ENCODE measurements around the gene VSIG1. TPM values are rescaled to one million over a fixed set of nuclear protein-coding genes. Genes with fewer than 3 reads are reported as not detected.

VSIG1 gene
- total and polyA plus RNA-seq, 4 experiments from 2014 or later: 6.3 to 46.2 (median 31.0) TPM

DNA sequence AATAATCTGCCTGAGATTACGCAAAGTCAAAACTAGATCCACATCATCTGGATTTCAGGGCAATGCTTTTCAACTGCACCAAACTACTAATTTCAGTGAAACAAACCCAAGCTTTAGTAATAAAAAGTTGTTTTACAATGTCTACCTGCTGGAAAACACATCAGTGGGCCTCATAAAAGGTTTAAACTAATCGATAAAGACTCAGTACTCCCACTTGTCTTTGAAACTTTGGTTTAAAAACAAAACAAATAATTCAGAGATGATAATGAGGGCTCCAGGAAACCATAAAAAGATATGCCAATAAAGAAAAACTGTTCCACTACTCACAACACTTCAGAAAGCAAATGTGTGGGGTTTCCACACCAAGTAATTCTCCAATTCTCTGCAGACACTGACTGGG lies 36.2 kb downstream of the VSIG1 start:
- ChIA-PET POLR2A (ENCODE audit: partially characterized antibody) (no interaction called here), CTCF (ENCODE audit: partially characterized antibody) (no interaction called here)
- Histone ChIP-seq H3K27me3 (ENCODE audit: insufficient read depth, low read length) (no peaks in the 10 kb centered on the region), H3K36me3 (ENCODE audit: insufficient read depth, low read length) (peaks cover 8% of the 10 kb centered on the region), H3K27ac (ENCODE audit: low read depth, low read length) (no peak overlapping the region), H3K4me3 (ENCODE audit: low read length in 2 of 2) (no peak overlapping the region), H3K9me3 (ENCODE audit: control insufficient read depth in 1 of 2, low read length in 2 of 2) (no peaks in the 10 kb centered on the region), H3K4me1 (ENCODE audit: insufficient read depth, low read length) (no peaks in the 10 kb centered on the region)
- Mint-ChIP-seq H3K27ac (no peak overlapping the region), H3K4me3 (no peak overlapping the region), H3K27me3 (no peaks in the 10 kb centered on the region), H3K36me3 (peaks cover 10 to 29% of the 10 kb centered on the region in 2 donors), H3K9me3 (no peaks in the 10 kb centered on the region), H3K4me1 (no peaks in the 10 kb centered on the region)
- DNase-seq: no peak
- intact Hi-C loops (cut with micrococcal nuclease): no loop called here

DNA sequence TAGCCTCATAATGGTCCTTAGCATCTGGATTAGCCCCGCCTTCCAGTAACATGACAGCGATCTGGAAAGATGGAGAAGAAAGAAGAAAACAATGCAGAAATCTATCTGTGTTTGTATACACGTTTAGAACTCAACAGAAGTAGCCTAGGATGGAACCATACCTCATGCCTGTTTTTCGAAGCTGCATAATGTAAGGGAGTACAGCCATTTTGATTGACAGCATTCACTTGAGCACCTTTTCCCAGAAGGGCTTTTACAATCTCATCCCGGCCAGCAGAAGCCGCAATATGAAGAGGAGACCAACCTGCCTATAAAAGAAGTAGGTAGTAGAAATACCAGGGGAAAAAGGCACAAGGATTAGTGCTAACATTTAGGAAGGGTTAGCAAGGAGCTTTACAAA lies 42.9 kb downstream of the VSIG1 start:
- Mint-ChIP-seq H3K4me1 (peaks cover 3 to 17% (median 7%) of the 10 kb centered on the region in 4 donors), H3K36me3 (peaks cover 4 to 13% of the 10 kb centered on the region in 2 donors), H3K27ac (no peak overlapping the region), H3K4me3 (no peak overlapping the region), H3K9me3 (no peaks in the 10 kb centered on the region), H3K27me3 (no peaks in the 10 kb centered on the region)
- DNase-seq: no peak
- Histone ChIP-seq H3K27ac (ENCODE audit: low read depth, low read length) (no peak overlapping the region), H3K27me3 (ENCODE audit: insufficient read depth, low read length) (no peaks in the 10 kb centered on the region), H3K4me3 (ENCODE audit: low read length in 2 of 2) (no peak overlapping the region), H3K4me1 (ENCODE audit: insufficient read depth, low read length) (peaks cover 22% of the 10 kb centered on the region), H3K36me3 (ENCODE audit: insufficient read depth, low read length) (peaks cover 7% of the 10 kb centered on the region), H3K9me3 (ENCODE audit: control insufficient read depth in 1 of 2, low read length in 2 of 2) (no peaks in the 10 kb centered on the region)
- POLR2A ChIA-PET (ENCODE audit: partially characterized antibody): no interaction called here
- CTCF ChIA-PET (ENCODE audit: partially characterized antibody): no interaction called here
- intact Hi-C loops (cut with micrococcal nuclease): no loop called here

DNA sequence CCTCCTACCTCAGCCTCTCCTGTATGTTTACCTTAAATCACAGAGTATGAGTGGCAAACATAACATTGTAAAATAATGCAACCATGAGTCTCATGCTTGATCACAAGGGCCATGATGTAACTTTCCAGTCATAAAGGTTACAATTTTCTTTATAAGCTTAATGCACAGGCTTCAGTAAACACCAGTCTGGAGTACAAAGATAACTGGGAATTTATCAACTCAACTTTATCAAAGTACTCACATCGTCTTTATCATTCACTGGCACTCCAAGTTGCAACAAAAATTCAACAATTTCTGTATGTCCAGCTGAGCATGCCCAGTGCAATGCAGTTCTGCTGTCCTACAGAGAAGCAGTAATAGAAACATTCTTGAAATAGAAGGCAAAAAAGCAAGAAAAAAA lies 43.6 kb downstream of the VSIG1 start:
- Histone ChIP-seq H3K27ac (ENCODE audit: low read depth, low read length) (no peak overlapping the region), H3K4me1 (ENCODE audit: insufficient read depth, low read length) (peaks cover 22% of the 10 kb centered on the region), H3K36me3 (ENCODE audit: insufficient read depth, low read length) (peaks cover 7% of the 10 kb centered on the region), H3K9me3 (ENCODE audit: control insufficient read depth in 1 of 2, low read length in 2 of 2) (no peaks in the 10 kb centered on the region), H3K4me3 (ENCODE audit: low read length in 2 of 2) (no peak overlapping the region), H3K27me3 (ENCODE audit: insufficient read depth, low read length) (no peaks in the 10 kb centered on the region)
- peaks cover 4 to 13% of the 10 kb centered on the region in 2 donors for H3K36me3 Mint-ChIP-seq
- H3K27me3 Mint-ChIP-seq: no peaks in the 10 kb centered on the region
- peaks cover 3 to 17% (median 7%) of the 10 kb centered on the region in 4 donors for H3K4me1 Mint-ChIP-seq
- intact Hi-C loops (cut with micrococcal nuclease): no loop called here
- POLR2A ChIA-PET (ENCODE audit: partially characterized antibody): no interaction called here
- CTCF ChIA-PET (ENCODE audit: partially characterized antibody): interaction anchor here (0.6 kb wide), 1 partner anchor 16 kb away, joined by 3 read pairs; no protein-coding TSS in a partner anchor
- no peaks in the 10 kb centered on the region for H3K9me3 Mint-ChIP-seq
- peak overlapping the region in 1 of 7 donors; percentile 26 for H3K27ac Mint-ChIP-seq
- peak overlapping the region in 1 of 8 donors; percentile 20 for H3K4me3 Mint-ChIP-seq
- DNase-seq: no peak

DNA sequence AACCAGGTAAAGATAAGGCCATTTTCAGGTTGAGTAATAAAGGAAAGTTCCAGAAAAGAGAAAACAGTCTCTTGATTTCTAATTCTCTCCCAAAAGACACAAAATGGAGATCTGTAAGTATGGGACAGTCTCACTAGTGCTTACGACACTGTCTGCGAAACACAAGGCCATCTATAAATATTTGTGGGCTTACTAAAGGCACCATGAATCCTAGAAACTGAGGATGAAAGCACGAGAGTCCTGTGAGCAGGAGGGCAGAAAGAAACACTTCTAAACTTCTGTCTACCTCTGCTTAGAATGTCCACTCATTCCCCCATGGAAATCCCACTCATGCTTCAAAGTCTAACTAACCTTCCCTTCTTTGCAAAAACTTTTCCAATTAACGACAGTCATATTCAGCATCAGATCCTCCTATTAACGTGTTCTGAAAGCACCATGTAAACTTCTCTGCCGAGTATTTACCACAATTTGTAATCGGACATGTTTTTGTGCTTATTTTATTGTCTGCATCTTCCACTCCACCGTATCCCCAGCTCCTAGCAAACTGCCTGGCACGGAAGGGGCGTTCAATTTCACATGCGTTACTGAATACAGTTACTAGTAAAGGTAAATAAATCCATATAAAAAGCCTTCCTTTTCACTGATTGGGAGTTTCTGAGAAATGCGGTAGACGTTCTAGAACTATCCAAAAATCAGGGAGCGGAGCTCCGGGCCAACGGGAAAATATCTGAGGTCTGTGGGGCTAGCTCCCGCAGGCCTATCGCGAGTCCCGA lies 45.8 kb downstream of the VSIG1 start:
- no peak for DNase-seq
- intact Hi-C loops (cut with micrococcal nuclease): loop anchor here (1.0 to 5.0 kb wide), 4 partner anchors 70 to 1480 kb away; partner anchors contain the start of genes PRPS1 and RADX

DNA sequence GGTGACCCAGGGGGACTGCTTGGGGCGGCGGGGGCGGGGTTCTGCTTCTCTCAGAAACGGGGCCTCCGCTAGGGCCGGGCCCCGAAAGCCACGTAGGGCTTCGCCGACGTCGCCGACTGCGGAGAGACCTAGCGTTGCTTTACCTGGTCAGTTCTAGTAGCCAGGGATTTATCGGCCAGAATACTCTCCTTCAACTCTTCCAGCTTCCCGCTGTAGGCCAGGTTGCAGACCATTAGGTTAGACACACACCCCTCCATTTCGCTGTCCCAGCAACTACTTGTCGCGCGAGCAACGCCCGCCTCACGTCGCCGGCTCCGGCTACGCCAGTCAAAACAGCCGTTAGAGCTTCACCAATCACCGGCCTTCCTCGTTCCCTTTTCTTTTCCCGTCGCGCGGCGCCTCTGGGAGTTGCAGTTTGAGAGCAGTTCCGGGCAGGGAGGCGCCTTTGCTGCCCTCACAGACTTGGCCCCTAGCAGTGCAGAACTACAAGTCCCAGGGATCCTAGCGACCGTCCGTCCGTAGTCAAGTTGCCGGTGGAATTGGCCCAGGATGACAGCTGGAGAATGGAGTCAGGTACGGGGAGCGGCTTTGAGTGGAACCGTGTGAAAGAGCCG lies 46.5 kb downstream of the VSIG1 start, which contains the start of the genes ATG4A and PSMD10:
Gene ATG4A (plus strand): TSS at position 515 of the 614 bp plus-strand sequence. CDS start 49 bp downstream, at position 564.
Gene PSMD10 (minus strand): TSS at position 279 of the 614 bp plus-strand sequence. CDS start 22 bp downstream, at position 257.
- peak within 1 kb of the TSS; percentile 48 to 75 for H3K4me3 ChIP-seq (ENCODE audit: low read length in 2 of 2)

More for the DNA sequence above, 45.8 kb downstream of the VSIG1 start:
- peaks cover 4 to 5% of the 10 kb centered on the region in 2 donors for H3K36me3 Mint-ChIP-seq
- H3K27ac Mint-ChIP-seq: no peak overlapping the region
- no peaks in the 10 kb centered on the region for H3K9me3 Mint-ChIP-seq
- Histone ChIP-seq H3K4me3 (ENCODE audit: low read length in 2 of 2) (peak overlapping the region; percentile 48 to 75), H3K9me3 (ENCODE audit: control insufficient read depth in 1 of 2, low read length in 2 of 2) (no peaks in the 10 kb centered on the region), H3K27ac (ENCODE audit: low read depth, low read length) (peak overlapping the region; percentile 81), H3K27me3 (ENCODE audit: insufficient read depth, low read length) (no peaks in the 10 kb centered on the region), H3K36me3 (ENCODE audit: insufficient read depth, low read length) (no peaks in the 10 kb centered on the region), H3K4me1 (ENCODE audit: insufficient read depth, low read length) (peaks cover 22% of the 10 kb centered on the region)
- no peak overlapping the region for H3K4me3 Mint-ChIP-seq
- POLR2A ChIA-PET (ENCODE audit: partially characterized antibody): interaction anchor here (1.0 to 1.8 kb wide), 11 partner anchors 8 to 972 kb away, joined by 3 to 10 read pairs (median 4); partner anchors contain the start of gene RBM41
- peaks cover 5 to 17% (median 7%) of the 10 kb centered on the region in 4 donors for H3K4me1 Mint-ChIP-seq
- H3K27me3 Mint-ChIP-seq: no peaks in the 10 kb centered on the region
- CTCF ChIA-PET (ENCODE audit: partially characterized antibody): no interaction called here

DNA sequence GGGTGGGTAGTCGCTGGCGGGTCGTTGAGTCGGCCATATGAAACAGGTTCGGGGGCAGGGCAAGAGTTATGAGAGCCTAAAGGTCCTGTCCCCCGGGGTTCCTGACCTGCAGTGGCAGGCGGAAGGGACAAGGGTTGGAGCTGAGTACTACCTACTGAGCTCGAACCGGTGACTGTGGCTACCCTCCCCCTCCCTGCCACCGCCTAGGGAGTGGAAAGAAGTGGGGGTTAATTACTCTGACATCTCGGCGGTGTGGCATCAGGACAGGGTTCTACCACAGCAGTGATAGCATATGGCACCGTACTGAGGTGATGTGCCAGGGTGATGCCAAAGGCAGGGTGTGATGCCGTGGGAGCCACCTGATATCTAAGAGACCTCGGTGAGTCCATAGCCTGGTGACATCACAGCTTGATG lies 47.0 kb downstream of the VSIG1 start:
- Mint-ChIP-seq H3K27me3 (no peaks in the 10 kb centered on the region), H3K4me1 (peaks cover 5 to 17% (median 7%) of the 10 kb centered on the region in 4 donors), H3K27ac (no peak overlapping the region), H3K4me3 (no peak overlapping the region), H3K36me3 (peaks cover 4 to 5% of the 10 kb centered on the region in 2 donors), H3K9me3 (no peaks in the 10 kb centered on the region)
- Histone ChIP-seq H3K36me3 (ENCODE audit: insufficient read depth, low read length) (no peaks in the 10 kb centered on the region), H3K27ac (ENCODE audit: low read depth, low read length) (peak overlapping the region; percentile 81), H3K4me3 (ENCODE audit: low read length in 2 of 2) (peak overlapping the region; percentile 47 to 75), H3K9me3 (ENCODE audit: control insufficient read depth in 1 of 2, low read length in 2 of 2) (no peaks in the 10 kb centered on the region), H3K4me1 (ENCODE audit: insufficient read depth, low read length) (peaks cover 22% of the 10 kb centered on the region), H3K27me3 (ENCODE audit: insufficient read depth, low read length) (no peaks in the 10 kb centered on the region)
- ChIA-PET POLR2A (ENCODE audit: partially characterized antibody) (interaction anchor here (0.9 to 1.8 kb wide), 12 partner anchors 10 to 973 kb away, joined by 3 to 10 read pairs (median 4); partner anchors contain the start of genes MID2 and RBM41), CTCF (ENCODE audit: partially characterized antibody) (no interaction called here)
- intact Hi-C loops (cut with micrococcal nuclease): loop anchor here (1.0 to 5.0 kb wide), 4 partner anchors 72 to 1481 kb away; partner anchors contain the start of genes PRPS1 and RADX
- DNase-seq: no peak

More for the DNA sequence above, 46.5 kb downstream of the VSIG1 start, which contains the start of the genes ATG4A and PSMD10:
- Histone ChIP-seq H3K9me3 (ENCODE audit: control insufficient read depth in 1 of 2, low read length in 2 of 2) (no peaks in the 10 kb centered on the region), H3K27ac (ENCODE audit: low read depth, low read length) (peak within 1 kb of the TSS; percentile 81), H3K4me1 (ENCODE audit: insufficient read depth, low read length) (peaks cover 22% of the 10 kb centered on the region), H3K27me3 (ENCODE audit: insufficient read depth, low read length) (no peaks in the 10 kb centered on the region), H3K36me3 (ENCODE audit: insufficient read depth, low read length) (no peaks in the 10 kb centered on the region)
- Mint-ChIP-seq H3K27ac (no peak within 1 kb of the TSS), H3K27me3 (no peaks in the 10 kb centered on the region), H3K4me1 (peaks cover 5 to 17% (median 7%) of the 10 kb centered on the region in 4 donors), H3K36me3 (peaks cover 4 to 5% of the 10 kb centered on the region in 2 donors), H3K9me3 (no peaks in the 10 kb centered on the region), H3K4me3 (no peak within 1 kb of the TSS)
- ChIA-PET CTCF (ENCODE audit: partially characterized antibody) (no interaction called here), POLR2A (ENCODE audit: partially characterized antibody) (interaction anchor here (0.9 to 1.8 kb wide), 12 partner anchors 9 to 973 kb away, joined by 3 to 10 read pairs (median 4); partner anchors contain the start of genes MID2 and RBM41)
- intact Hi-C loops (cut with micrococcal nuclease): loop anchor here (1.0 to 5.0 kb wide), 4 partner anchors 71 to 1481 kb away; partner anchors contain the start of genes PRPS1 and RADX
- peak; percentile 86 to 96 (median 90) for DNase-seq

DNA sequence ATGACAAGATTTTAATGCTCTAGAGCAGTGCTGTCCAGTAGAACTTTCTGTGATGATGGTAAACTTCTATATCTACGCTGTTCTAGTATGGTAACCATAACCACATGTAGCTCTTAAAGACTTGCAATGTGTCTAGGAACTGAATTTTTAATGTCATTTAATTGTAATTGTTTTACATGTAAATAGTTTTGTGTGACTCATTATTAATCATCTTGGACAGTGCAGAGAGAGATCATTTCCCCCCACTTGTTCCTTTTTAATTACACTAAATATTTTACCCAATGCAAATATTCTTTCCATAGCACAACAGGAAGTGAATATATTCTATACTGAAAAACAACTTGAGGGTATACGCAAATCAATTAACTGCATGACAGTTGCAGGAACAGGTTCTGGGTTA lies 52.5 kb downstream of the VSIG1 start:
- peaks cover 2% of the 10 kb centered on the region for H3K4me1 ChIP-seq (ENCODE audit: insufficient read depth, low read length)
- H3K27me3 ChIP-seq (ENCODE audit: insufficient read depth, low read length): no peaks in the 10 kb centered on the region
- peaks cover 0 to 2% (median under 1%) of the 10 kb centered on the region in 4 donors for H3K4me1 Mint-ChIP-seq
- H3K4me3 Mint-ChIP-seq: no peak overlapping the region
- CTCF ChIA-PET (ENCODE audit: partially characterized antibody): no interaction called here
- no peak overlapping the region for H3K4me3 ChIP-seq (ENCODE audit: low read length in 2 of 2)
- intact Hi-C loops (cut with micrococcal nuclease): no loop called here
- no peaks in the 10 kb centered on the region for H3K9me3 Mint-ChIP-seq
- DNase-seq: no peak
- no peak overlapping the region for H3K27ac Mint-ChIP-seq
- H3K27me3 Mint-ChIP-seq: no peaks in the 10 kb centered on the region
- H3K9me3 ChIP-seq (ENCODE audit: control insufficient read depth in 1 of 2, low read length in 2 of 2): no peaks in the 10 kb centered on the region
- no peaks in the 10 kb centered on the region for H3K36me3 ChIP-seq (ENCODE audit: insufficient read depth, low read length)
- no peak overlapping the region for H3K27ac ChIP-seq (ENCODE audit: low read depth, low read length)
- no peaks in the 10 kb centered on the region for H3K36me3 Mint-ChIP-seq
- POLR2A ChIA-PET (ENCODE audit: partially characterized antibody): no interaction called here
